GM12801 (cell line): Measurements from ENCODE around the gene PHKB.

Experiments used
- CTCF ChIP-seq: IDR thresholded peaks from one replicate; pipeline ENCODE4 v1.5.1; 2011; ENCODE audit warnings: control low read depth; ENCODE audit not compliant: insufficient read length; ENCODE audit errors: extremely low read depth

Gene PHKB

DNA sequence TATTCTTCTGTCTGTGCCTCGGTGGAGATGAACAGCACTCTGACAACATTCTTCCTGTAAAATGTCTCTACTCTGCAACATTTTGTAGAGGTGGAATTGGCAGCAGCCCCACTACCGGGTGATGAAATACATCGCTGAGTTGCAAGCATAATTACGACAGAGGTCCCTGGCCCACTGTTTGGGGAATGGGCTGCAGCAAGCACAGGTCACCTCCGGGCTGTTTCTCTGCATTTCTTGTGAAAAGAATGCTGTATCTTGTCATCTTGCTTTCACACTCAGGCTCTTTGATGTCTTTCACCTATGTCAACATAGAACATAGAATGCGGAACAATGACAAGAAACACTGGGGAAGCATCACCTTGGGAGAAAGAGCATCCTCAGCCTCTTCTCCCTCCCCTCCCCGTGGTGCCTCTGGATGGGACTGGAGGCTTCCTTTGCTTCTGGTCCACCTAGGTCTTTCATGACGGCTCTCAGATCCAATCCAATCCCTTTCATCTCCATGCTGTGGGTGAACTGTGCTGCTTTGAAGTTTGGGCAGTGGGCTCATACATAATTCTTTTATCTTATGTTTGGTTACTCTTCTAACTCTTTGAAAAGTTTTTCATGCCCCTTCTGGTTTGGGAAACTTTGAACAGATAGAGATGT lies 265.0 kb downstream of the PHKB start:
- TF ChIP-seq CTCF = no peak

DNA sequence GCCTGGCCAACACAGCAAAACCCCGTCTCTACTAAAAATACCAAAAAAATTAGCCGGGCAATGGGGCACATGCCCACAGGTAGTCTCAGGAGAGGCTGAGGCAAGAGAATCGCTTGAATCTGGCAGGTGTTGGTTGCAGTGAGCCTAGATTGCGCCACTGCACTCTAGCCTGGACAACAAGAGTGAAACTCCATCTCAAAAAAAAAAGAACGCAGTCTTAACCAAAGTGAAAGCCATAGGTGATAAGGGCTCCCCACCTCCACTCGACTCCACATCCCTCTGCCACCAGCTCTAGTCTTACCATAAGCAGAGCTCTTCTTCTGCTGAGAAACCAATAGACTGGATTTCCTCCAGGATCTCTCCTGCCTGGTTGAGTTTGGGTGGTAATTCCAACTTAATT lies 266.0 kb downstream of the PHKB start:
- no peak for TF ChIP-seq CTCF

- TF ChIP-seq CTCF = no peak
Observed at GRCh38 chr16:47728205-47728604, 267.1 kb downstream of the PHKB start.

DNA sequence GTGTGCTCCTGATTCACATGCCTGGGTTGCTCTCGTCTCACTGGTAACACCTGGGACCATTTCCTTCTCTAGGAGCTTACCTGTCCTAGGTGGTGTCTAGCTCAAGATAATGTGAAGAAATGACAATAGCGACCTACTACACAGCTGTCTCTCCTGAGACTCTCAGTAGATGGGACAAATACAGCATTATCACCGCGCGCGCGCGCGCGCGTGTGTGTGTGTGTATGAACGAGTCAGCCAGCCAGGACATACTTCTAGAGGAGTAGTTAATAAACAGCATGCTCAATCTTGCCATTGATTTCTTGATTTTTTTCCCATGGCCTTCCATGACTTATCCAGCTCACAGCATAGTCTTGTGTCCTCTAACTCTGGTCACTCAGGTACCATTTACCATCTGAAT lies 268.6 kb downstream of the PHKB start:
- no peak for TF ChIP-seq CTCF

- no peak for TF ChIP-seq CTCF
Observed at GRCh38 chr16:47731252-47731651, 270.1 kb downstream of the PHKB start.

DNA sequence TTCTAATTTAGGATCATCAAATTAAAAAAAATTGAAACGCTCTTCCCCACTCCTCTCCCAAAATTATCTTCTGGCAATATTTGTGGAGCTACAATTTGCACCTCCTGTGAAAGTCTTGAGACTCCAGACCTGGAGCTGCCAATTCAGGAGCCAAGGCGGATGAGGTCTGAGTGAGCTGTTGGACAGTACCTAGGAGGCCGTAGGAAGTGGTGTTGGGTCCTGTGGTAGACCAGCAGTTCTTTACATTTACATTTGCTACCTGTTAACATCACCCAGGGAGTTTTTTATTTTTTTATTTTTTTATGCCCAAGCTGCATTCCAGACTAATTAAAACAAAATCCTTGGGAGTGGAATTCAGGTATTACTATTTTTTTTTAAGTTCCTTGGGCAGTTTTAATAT lies 271.0 kb downstream of the PHKB start:
- no peak for TF ChIP-seq CTCF

DNA sequence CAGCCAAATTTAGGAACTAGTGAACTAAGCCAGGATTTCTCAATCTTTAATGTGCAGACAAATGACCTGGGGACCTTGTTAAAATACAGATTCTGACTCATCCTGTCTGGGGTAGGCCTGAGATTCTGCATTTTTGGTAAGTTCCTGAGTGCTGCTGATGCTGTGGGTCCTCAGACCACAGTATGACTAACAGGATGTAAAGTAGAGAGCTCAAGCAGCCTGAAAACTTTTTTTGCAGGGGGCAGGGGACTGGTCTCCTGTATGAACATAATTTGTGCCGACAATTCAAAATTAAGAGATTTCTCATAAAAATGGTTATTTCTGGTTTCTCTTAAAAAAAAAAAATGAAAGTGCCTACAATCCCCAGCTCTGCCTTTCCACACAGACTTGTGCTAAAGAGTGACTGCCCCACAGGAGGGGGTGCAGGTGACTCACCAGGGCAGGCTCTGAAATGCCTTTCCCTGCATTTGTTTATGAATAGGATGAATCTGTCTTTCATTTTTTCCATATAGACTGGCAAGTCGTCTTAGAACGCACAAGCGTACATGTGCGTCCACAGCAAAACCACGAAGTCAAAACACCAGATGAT lies 271.5 kb downstream of the PHKB start:
- no peak for TF ChIP-seq CTCF
